ENCODE data around the gene WBP2NL.

The WBP2NL gene

GRCh38 chr22:41996826-41997225 lies 1.8 kb upstream of the WBP2NL start:
- H3K27ac ChIP-seq: no peak overlapping the region
- no peak for TF ChIP-seq ZFX (IDR thresholded peaks at IDR 0.05)
- TF ChIP-seq CTCF (conservative IDR thresholded peaks at IDR 0.05): no peak

GRCh38 chr22:42000466-42000865 lies 1.9 kb downstream of the WBP2NL start:
- TF ChIP-seq CTCF (conservative IDR thresholded peaks at IDR 0.05) (no peak), ZFX (IDR thresholded peaks at IDR 0.05) (no peak)
- H3K27ac ChIP-seq: no peak overlapping the region

- TF ChIP-seq CTCF (conservative IDR thresholded peaks at IDR 0.05) (no peak), ZFX (IDR thresholded peaks at IDR 0.05) (no peak)
- no peak overlapping the region for H3K27ac ChIP-seq
Measured at GRCh38 chr22:42001121-42001520, 2.5 kb downstream of the WBP2NL start.

- TF ChIP-seq CTCF (conservative IDR thresholded peaks at IDR 0.05) (no peak), ZFX (IDR thresholded peaks at IDR 0.05) (no peak)
- no peak overlapping the region for H3K27ac ChIP-seq
Measured at GRCh38 chr22:42001706-42002105, 3.1 kb downstream of the WBP2NL start.

- no peak for TF ChIP-seq ZFX (IDR thresholded peaks at IDR 0.05)
- no peak for TF ChIP-seq CTCF (conservative IDR thresholded peaks at IDR 0.05)
Measured at GRCh38 chr22:42007922-42008321, 9.3 kb downstream of the WBP2NL start.

GRCh38 chr22:42010778-42011177 lies 12.2 kb downstream of the WBP2NL start:
- no peak for TF ChIP-seq ZFX (IDR thresholded peaks at IDR 0.05)
- no peak for TF ChIP-seq CTCF (conservative IDR thresholded peaks at IDR 0.05)

More at GRCh38 chr22:42007922-42008321, 9.3 kb downstream of the WBP2NL start:
- H3K27ac ChIP-seq: no peak overlapping the region

GRCh38 chr22:42013385-42013784 lies 14.8 kb downstream of the WBP2NL start:
- TF ChIP-seq CTCF (conservative IDR thresholded peaks at IDR 0.05) (no peak), ZFX (IDR thresholded peaks at IDR 0.05) (no peak)
- H3K27ac ChIP-seq: no peak overlapping the region

More at GRCh38 chr22:42010778-42011177, 12.2 kb downstream of the WBP2NL start:
- no peak overlapping the region for H3K27ac ChIP-seq
